Panc1 (cell line): ENCODE measurements around the gene ZNF683.

Source experiments
- CTCF ChIP-seq: fragments of 450-650 bp; IDR thresholded peaks from 2 replicates; pipeline ENCODE4 v1.5.1; 2017; ENCODE audit warnings: mild to moderate bottlenecking
- POLR2AphosphoS5 ChIP-seq: IDR thresholded peaks from 2 replicates; pipeline ENCODE4 v1.6.1; 2012; ENCODE audit warnings: mild to moderate bottlenecking, low read depth, low read length, moderate library complexity

- no peak for TF ChIP-seq CTCF
- TF ChIP-seq POLR2AphosphoS5 = no peak
These were observed 46.4 kb upstream of the ZNF683 start for GRCh38 chr1:26418865-26419349.
